GM12872 (cell line): ENCODE measurements around the gene ZKSCAN5.

Experiments used
- TF ChIP-seq, protein P1 (sequence below): IDR thresholded peaks from 3 replicates; pipeline ENCODE4 v1.5.1; 2011; ENCODE audit warnings: low read depth, mild to moderate bottlenecking, low read length, moderate library complexity; ENCODE audit not compliant: insufficient read depth

ZKSCAN5 gene

DNA sequence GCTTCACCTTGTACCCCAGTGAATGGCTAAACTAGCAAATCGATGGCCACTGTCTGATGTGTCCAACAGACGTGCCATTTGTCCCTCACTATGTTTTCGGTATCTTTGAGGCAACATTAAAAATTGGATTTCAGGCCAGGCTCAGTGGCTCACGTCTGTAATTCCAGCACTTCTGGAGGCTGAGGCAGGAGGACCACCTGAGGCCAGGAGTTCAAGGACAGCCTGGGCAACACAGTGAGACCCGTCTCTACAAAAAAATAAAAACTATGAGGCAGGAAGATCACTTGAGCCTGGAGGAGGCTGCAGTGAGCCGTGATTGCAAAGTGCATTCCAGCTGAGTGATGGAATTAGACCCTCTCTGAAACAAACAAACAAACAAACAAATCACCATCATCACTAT, 39.5 kb downstream of the ZKSCAN5 start:
- TF ChIP-seq, protein P1, sequence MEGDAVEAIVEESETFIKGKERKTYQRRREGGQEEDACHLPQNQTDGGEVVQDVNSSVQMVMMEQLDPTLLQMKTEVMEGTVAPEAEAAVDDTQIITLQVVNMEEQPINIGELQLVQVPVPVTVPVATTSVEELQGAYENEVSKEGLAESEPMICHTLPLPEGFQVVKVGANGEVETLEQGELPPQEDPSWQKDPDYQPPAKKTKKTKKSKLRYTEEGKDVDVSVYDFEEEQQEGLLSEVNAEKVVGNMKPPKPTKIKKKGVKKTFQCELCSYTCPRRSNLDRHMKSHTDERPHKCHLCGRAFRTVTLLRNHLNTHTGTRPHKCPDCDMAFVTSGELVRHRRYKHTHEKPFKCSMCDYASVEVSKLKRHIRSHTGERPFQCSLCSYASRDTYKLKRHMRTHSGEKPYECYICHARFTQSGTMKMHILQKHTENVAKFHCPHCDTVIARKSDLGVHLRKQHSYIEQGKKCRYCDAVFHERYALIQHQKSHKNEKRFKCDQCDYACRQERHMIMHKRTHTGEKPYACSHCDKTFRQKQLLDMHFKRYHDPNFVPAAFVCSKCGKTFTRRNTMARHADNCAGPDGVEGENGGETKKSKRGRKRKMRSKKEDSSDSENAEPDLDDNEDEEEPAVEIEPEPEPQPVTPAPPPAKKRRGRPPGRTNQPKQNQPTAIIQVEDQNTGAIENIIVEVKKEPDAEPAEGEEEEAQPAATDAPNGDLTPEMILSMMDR: no peak

DNA sequence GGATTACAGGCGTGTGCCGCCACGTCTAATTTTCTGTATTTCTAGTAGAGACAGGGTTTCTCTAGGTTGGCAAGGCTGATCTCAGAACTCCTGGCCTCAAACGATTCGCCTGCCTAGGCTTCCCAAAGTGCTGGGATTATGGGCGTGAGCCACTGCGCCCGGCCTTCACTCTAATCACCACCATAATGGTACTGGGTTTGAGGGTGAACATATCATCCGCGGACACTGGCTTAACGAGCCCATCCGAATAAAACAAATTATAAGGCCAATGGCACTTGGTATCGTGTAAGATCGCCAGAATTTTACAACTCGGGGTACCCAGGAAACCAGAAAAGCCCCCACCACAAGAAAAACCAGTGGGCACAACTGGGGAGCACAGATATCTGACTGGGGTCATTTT, 46.9 kb downstream of the ZKSCAN5 start:
- TF ChIP-seq, protein P1: no peak

DNA sequence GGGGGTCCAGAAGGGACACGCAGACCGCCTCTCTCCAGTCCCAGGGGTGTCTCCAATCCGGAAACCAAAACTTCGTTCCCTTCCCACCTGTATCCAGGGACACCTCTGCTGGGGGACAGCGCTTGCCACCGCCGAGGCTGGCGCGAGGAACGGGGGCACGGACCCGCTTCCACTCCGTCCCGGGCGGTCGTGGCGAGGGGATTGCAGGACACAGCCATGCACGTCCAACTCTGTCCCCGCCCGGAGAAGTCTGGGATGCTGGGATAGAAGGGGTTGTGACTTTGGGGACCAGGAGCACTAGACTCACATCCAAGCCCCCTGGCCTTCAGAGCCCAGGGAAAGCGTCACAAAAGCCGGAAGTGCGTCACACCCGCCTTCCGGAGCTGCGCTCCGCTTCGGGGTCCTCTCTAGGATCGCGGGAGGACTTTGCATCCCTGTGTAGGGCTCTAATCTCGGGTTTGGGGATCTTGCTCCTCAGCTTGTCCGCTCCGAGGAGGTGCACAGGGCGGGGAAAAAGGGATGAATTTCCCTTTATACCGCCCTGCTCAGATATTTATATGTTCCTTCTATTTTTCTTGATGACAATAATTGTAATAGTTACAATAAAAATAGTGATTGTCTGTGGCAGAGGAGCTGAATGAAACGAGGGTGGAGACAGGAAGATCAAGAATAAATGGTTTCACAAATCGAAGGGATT, 47.5 kb downstream of the ZKSCAN5 start, which contains the start of gene FAM200A:
TSS of gene FAM200A (minus strand) at position 348 of the 697 bp plus-strand sequence. CDS start 3,707 bp downstream, outside the sequence.
- TF ChIP-seq, protein P1: no peak

DNA sequence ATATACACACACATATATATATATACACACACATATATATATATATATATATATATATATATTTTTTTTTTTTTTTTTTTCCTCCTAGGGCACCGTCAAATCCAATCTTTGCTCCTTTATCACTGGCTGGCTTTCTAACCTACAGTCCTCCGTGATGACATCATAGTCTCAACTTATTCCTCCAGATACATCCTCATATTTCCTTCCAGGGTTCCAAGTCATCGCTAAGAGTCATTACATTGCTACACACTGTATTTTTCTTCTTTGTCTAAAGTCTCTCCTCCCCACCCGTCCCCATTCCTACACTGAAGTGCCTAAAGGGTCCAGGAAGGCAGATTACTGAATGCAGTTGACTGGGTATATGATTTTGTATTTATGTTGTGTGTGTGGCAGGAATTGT, 48.6 kb downstream of the ZKSCAN5 start:
- TF ChIP-seq, protein P1: no peak

DNA sequence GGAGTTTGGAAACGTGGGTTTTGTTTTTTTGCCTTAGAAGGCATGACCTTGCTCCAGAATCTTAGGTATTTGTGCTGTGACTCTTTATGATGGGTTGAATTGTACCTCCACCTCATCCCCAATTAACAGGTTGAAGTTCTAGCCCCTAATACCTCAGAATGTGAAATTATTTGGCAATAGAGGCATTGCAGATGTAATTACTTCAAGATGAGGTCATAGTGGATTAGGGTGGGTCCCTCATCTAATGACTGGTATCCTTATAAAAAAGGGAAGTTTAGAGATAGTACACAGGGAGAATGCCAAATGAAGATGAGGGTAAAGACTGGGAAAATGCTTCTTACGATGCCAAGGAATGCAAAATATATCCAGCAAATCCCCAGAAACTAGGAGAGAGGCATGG, 50.5 kb downstream of the ZKSCAN5 start:
- TF ChIP-seq, protein P1: no peak

DNA sequence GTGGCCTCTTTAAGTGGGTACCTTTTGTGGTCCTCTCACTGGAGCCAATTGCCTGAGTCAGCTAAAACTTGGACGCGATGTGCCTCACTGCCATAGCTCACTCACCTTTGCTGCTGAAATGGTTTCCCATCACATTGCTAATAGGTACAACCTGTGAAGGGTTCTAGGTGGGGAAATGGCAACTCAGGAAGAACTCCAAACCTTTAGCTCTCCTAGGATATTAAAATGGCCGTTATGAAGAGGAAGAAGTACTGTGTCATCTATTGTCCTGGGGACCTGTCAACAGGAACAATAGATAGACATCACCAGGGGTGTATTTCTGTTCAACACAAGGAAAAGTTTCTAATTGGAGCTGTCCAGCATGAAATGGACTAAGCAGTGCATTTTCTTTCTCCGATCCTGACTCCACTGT, 52.7 kb downstream of the ZKSCAN5 start:
- TF ChIP-seq, protein P1: no peak

DNA sequence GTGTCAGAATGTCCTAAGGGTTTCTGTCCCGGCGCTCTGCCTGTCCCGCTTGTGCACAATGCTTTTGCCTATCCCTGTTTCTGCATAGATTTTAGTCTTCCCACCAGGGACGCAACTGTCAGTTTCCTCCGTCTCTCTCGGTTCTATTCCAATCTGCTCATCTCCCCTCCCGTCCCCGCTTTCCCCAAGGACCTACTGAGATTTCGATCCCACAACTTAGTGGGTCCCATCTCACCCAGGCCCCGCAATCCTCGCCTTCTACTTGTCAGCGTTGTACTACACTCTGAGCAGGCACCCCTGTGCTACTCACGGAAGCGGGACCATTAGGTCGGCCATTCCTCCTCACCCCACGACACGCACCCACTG, 53.5 kb downstream of the ZKSCAN5 start:
- TF ChIP-seq, protein P1: no peak
